Neural progenitor cell (in vitro differentiated cells): ENCODE data around the gene NPRL2. TPM values are rescaled to one million over a fixed set of nuclear protein-coding genes. Genes with fewer than 3 reads are reported as not detected.

Experiments
- DNase-seq: peaks from one replicate; pipeline ENCODE4 v3.0.0-alpha.2; 2016; ENCODE audit warnings: low spot score
- H2AFZ ChIP-seq: fragments of 200-600 bp; sonication (generic); replicated peaks from 2 replicates; pipeline ENCODE4 v1.6.1; 2016; ENCODE audit warnings: antibody characterized with exemption
- H3F3A ChIP-seq: fragments of 200-600 bp; sonication (generic); 2 replicates; pipeline ENCODE4 v1.6.1; 2016; ENCODE audit warnings: antibody characterized with exemption, low read depth
- H3K27ac ChIP-seq: fragments of 200-600 bp; sonication (generic); 2 replicates; pipeline ENCODE4 v1.5.1; 2016; ENCODE audit warnings: mild to moderate bottlenecking
- H3K27me3 ChIP-seq: fragments of 200-600 bp; sonication (generic); 2 replicates; pipeline ENCODE4 v1.6.1; 2016; ENCODE audit warnings: mild to moderate bottlenecking, moderate library complexity
- H3K36me3 ChIP-seq: fragments of 200-600 bp; sonication (generic); 2 replicates; pipeline ENCODE4 v1.5.1; 2016
- H3K4me1 ChIP-seq: fragments of 200-600 bp; sonication (generic); 2 replicates; pipeline ENCODE4 v1.6.1; 2016; ENCODE audit warnings: mixed run types
- H3K4me2 ChIP-seq: fragments of 200-600 bp; sonication (generic); 2 replicates; pipeline ENCODE4 v1.6.1; 2016
- H3K4me3 ChIP-seq: fragments of 200-600 bp; sonication (generic); 2 replicates; pipeline ENCODE4 v1.5.1; 2016
- H3K79me2 ChIP-seq: fragments of 200-600 bp; sonication (generic); 2 replicates; pipeline ENCODE4 v1.6.1; 2016; ENCODE audit warnings: low read depth
- H3K9ac ChIP-seq: fragments of 200-600 bp; sonication (generic); 2 replicates; pipeline ENCODE4 v1.6.1; 2016
- H3K9me3 ChIP-seq: fragments of 200-600 bp; sonication (generic); 2 replicates; pipeline ENCODE4 v1.5.1; 2016; ENCODE audit warnings: low read depth
- H4K20me1 ChIP-seq: fragments of 200-600 bp; sonication (generic); 2 replicates; pipeline ENCODE4 v1.6.1; 2016; ENCODE audit warnings: low read depth
- H3K27ac Mint-ChIP-seq: 3 replicates; pipeline ENCODE4 v1.8.0; 2021; ENCODE audit warnings: mixed read lengths
- H3K27me3 Mint-ChIP-seq: 2 replicates; pipeline ENCODE4 v1.8.0; 2022; ENCODE audit warnings: low read depth, mild to moderate bottlenecking, inconsistent platforms, moderate library complexity, mixed read lengths; ENCODE audit not compliant: insufficient read depth
- H3K36me3 Mint-ChIP-seq: 3 replicates; pipeline ENCODE4 v1.8.0; 2021; ENCODE audit warnings: mixed read lengths
- H3K4me1 Mint-ChIP-seq: 3 replicates; pipeline ENCODE4 v1.8.0; 2021; ENCODE audit warnings: mixed read lengths
- H3K4me3 Mint-ChIP-seq: 3 replicates; pipeline ENCODE4 v1.8.0; 2021; ENCODE audit warnings: mild to moderate bottlenecking, moderate library complexity, mixed read lengths
- H3K9me3 Mint-ChIP-seq: 3 replicates; pipeline ENCODE4 v1.8.0; 2020; ENCODE audit warnings: mixed read lengths
- EZH2 ChIP-seq: fragments of 200-600 bp; sonication (generic); IDR thresholded peaks from 2 replicates; pipeline ENCODE4 v1.6.1; 2017; ENCODE audit warnings: antibody characterized with exemption, mild to moderate bottlenecking, moderate library complexity
- EZH2phosphoT487 ChIP-seq: fragments of 200-600 bp; sonication (generic); IDR thresholded peaks from 2 replicates; pipeline ENCODE4 v1.6.1; 2017; ENCODE audit warnings: antibody characterized with exemption
- total RNA-seq: library from RNA; depleted of rRNA; stranded (reverse); fragments of >200 nt; gene quantifications from 2 replicates; pipeline ENCODE4 v1.2.3, GENCODE V29; 2015; ENCODE audit warnings: low replicate concordance
- TF ChIP-seq, protein P1 (sequence below): fragments of 200-600 bp; sonication (generic); IDR thresholded peaks from 2 replicates; pipeline ENCODE4 v1.5.1; 2017; ENCODE audit warnings: antibody characterized with exemption, mild to moderate bottlenecking

The NPRL2 gene
- total RNA-seq, 1 donor from 2014 or later: 15.5 TPM

DNA sequence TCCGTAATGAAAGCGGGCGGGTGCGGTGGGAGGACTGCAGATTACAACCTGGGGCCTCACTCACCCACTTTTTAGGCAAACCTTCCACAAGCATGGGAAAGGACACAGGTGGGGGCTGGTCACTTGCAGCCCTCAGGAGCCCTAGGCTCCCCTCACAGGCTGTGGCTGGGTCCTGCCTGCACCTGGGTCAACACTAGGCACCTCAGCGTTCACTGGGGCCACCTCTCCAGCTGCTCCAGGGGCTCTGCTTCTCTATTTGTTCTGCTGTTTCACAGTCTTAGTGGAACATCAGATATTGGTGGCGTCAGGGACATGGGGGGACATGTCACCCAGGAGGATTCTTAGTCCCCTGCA, 38.8 kb upstream of the NPRL2 start:
- peaks cover 3% of the 10 kb centered on the region for H3K4me1 ChIP-seq
- no peaks in the 10 kb centered on the region for H3F3A ChIP-seq
- H3K9me3 ChIP-seq: no peaks in the 10 kb centered on the region
- no peaks in the 10 kb centered on the region for H3K27me3 ChIP-seq
- H3K4me3 ChIP-seq: no peak overlapping the region
- no peak overlapping the region for H3K9ac ChIP-seq
- peaks cover 2% of the 10 kb centered on the region for H3K27me3 Mint-ChIP-seq
- no peaks in the 10 kb centered on the region for H3K79me2 ChIP-seq
- no peak overlapping the region for H2AFZ ChIP-seq
- TF ChIP-seq, protein P1, sequence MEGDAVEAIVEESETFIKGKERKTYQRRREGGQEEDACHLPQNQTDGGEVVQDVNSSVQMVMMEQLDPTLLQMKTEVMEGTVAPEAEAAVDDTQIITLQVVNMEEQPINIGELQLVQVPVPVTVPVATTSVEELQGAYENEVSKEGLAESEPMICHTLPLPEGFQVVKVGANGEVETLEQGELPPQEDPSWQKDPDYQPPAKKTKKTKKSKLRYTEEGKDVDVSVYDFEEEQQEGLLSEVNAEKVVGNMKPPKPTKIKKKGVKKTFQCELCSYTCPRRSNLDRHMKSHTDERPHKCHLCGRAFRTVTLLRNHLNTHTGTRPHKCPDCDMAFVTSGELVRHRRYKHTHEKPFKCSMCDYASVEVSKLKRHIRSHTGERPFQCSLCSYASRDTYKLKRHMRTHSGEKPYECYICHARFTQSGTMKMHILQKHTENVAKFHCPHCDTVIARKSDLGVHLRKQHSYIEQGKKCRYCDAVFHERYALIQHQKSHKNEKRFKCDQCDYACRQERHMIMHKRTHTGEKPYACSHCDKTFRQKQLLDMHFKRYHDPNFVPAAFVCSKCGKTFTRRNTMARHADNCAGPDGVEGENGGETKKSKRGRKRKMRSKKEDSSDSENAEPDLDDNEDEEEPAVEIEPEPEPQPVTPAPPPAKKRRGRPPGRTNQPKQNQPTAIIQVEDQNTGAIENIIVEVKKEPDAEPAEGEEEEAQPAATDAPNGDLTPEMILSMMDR: no peak
- TF ChIP-seq EZH2phosphoT487 (no peak), EZH2 (no peak)
- DNase-seq: no peak
- H3K4me1 Mint-ChIP-seq: peaks cover 3% of the 10 kb centered on the region
- H3K4me3 Mint-ChIP-seq: no peak overlapping the region
- H3K27ac Mint-ChIP-seq: no peak overlapping the region
- no peaks in the 10 kb centered on the region for H3K9me3 Mint-ChIP-seq
- no peak overlapping the region for H3K4me2 ChIP-seq
- no peak overlapping the region for H3K27ac ChIP-seq
- no peaks in the 10 kb centered on the region for H3K36me3 ChIP-seq
- no peaks in the 10 kb centered on the region for H4K20me1 ChIP-seq
- H3K36me3 Mint-ChIP-seq: no peaks in the 10 kb centered on the region

DNA sequence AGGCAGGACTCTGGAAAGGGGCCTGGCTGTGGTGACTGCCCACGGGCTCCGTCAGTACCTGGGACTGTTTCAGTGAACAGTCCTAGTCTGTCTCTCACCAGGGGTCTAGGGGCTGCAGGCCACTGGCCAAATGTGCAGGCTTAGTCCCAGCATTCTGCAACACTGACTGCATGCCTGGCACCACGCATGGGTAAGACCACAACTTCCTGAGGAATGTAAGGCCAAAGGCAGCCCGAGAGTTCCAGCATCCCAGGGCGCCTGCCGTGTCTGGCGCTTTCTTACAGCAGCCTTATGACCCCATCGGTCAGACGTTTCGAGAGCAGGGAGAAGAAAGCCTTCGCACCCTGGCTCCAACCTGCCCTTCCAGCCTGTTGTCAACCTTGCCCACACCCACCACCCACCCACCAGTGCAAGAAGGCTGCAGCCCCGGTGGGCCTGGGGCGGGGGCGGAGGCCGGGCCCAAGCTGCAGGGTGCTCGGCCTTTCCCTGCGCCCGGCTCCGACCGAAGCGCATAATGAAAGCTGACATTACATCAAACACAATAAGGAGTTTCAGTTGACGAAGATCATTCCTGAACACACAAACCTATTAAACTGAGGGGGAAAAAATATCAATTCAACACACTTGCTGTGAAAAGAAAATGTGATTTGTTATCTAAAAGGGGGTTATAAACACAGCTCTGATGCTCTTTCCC, 38.3 kb upstream of the NPRL2 start:
- no peaks in the 10 kb centered on the region for H3K36me3 ChIP-seq
- H3K9me3 Mint-ChIP-seq: no peaks in the 10 kb centered on the region

DNA sequence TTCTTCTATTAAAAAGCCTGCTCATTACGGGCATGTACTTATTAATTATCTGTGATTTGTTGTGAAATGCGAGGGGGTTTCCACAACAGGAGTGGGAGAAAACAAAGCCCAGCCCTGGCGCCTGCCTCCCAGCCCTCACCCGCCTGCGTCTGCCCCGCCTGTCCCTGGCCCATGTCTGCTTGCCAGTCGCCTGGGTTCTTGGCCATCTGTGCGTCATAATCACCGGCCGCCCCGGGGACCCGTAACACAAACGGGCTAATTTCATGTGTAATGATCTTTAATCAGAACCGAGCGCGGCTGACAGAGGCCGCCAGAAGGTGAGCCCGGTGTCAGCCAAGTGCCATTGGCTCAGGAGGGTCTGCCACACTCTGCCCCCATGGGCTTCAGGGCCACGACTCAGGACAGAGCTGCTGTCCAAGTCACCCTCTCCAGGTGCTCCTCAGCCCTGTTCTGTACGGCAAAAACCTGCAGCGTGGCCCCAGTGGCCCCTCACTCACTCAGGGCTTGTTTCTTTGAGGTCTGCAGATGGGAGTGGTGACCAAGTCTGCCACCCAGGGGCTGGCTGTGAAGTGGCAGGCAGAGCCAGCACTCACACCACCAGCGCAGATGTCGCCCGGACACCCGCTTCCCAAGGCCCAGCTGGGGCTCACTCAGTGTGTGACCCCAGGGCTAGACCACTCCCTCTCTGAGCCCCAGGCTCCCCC, 37.6 kb upstream of the NPRL2 start:
- H3F3A ChIP-seq: no peaks in the 10 kb centered on the region
- peaks cover 3% of the 10 kb centered on the region for H3K4me1 ChIP-seq
- H2AFZ ChIP-seq: no peak overlapping the region
- H3K79me2 ChIP-seq: no peaks in the 10 kb centered on the region
- H3K4me1 Mint-ChIP-seq: peaks cover 3% of the 10 kb centered on the region
- no peak overlapping the region for H3K27ac Mint-ChIP-seq
- H3K4me3 Mint-ChIP-seq: no peak overlapping the region
- TF ChIP-seq EZH2phosphoT487: no peak
- TF ChIP-seq, protein P1: peak; percentile 62
- H3K27ac ChIP-seq: no peak overlapping the region
- H3K27me3 Mint-ChIP-seq: peaks cover 2% of the 10 kb centered on the region
- no peaks in the 10 kb centered on the region for H3K9me3 ChIP-seq
- H3K36me3 ChIP-seq: no peaks in the 10 kb centered on the region
- H3K9ac ChIP-seq: no peak overlapping the region
- peak; percentile 75 for DNase-seq
- H3K27me3 ChIP-seq: no peaks in the 10 kb centered on the region
- H3K9me3 Mint-ChIP-seq: no peaks in the 10 kb centered on the region
- no peak overlapping the region for H3K4me3 ChIP-seq
- H3K36me3 Mint-ChIP-seq: no peaks in the 10 kb centered on the region
- H3K4me2 ChIP-seq: no peak overlapping the region
- no peaks in the 10 kb centered on the region for H4K20me1 ChIP-seq

More for the DNA sequence above, 38.3 kb upstream of the NPRL2 start:
- no peak for DNase-seq
- Histone ChIP-seq H3K4me3 (no peak overlapping the region), H3K27me3 (no peaks in the 10 kb centered on the region), H4K20me1 (no peaks in the 10 kb centered on the region), H3K4me1 (peaks cover 3% of the 10 kb centered on the region), H3K27ac (no peak overlapping the region), H3F3A (no peaks in the 10 kb centered on the region), H3K4me2 (no peak overlapping the region), H3K9ac (no peak overlapping the region), H3K79me2 (no peaks in the 10 kb centered on the region), H2AFZ (no peak overlapping the region), H3K9me3 (no peaks in the 10 kb centered on the region)
- Mint-ChIP-seq H3K4me1 (peaks cover 3% of the 10 kb centered on the region), H3K27me3 (peaks cover 2% of the 10 kb centered on the region), H3K27ac (no peak overlapping the region), H3K4me3 (no peak overlapping the region), H3K36me3 (no peaks in the 10 kb centered on the region)
- TF ChIP-seq EZH2phosphoT487 (no peak), EZH2 (no peak)
- TF ChIP-seq, protein P1: no peak
